IPS-NIHi7 (cell line): ENCODE results near the gene SLC10A3.

Experiments used
- DNase-seq: peaks from one replicate; pipeline ENCODE4 v3.0.0; 2012; ENCODE audit warnings: mixed read lengths; ENCODE audit errors: extremely low spot score

The SLC10A3 gene

DNA sequence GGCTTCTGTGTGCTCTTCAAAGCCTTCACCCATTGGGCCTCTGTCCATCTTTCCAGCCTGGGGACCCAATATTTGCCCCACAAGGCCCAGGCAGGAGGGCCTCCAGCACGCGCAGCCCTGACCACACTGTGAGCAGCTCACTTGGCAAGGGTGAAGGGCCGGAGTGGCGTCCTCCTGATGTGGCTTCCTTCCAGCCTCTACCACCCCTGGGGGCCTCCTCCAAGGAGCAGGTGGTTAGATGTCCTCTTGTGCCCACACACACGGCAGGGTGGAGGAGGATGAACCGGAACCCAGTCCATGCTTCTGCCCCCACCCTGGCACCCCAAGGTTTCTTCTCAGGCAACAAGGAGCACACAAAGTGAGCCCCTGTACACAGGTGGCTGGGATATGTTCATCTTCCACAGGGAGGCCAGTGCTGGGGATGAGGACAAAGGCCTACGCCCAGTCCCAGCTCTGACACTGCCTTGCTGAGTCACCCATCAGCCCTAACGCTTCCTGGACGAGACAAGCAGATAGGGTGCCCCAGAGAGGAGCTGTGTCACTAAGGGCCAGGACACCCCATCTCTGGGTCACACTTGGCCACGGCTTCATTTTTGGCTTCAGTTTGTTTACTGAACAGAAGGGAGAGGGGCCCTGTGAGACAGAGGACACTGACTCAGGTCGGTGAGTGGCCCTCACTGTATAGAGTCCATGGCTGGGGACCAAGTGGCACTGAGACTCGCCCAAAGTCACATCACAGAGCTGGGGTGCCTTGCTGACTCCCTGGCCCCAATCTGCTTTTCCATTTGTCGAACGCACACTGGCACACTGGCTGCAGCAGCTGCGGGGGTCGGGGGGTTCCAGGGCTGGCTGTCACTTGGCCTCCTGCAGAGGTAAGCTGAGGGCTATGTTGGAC lies 5.9 kb downstream of the SLC10A3 start:
- no peak for DNase-seq

DNA sequence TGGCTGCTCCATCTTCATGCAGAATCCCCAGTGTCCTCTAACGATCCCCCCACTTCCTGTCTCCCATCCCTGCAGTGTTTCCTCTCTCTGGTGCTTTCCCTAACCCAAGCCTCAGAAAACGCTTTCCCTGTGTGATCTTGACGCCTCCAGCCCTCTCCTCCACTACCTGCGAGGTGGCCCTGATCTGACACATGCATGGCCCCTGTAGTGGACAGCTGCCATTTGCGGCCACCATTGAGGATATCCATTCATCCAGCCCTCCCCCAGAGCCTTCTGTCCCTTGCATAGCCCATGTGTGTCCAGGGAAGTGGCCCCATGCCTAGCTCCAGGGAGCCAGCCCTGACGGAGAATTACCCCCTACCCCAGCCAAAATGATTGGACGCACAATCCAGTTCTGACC lies 7.1 kb downstream of the SLC10A3 start:
- DNase-seq = no peak

DNA sequence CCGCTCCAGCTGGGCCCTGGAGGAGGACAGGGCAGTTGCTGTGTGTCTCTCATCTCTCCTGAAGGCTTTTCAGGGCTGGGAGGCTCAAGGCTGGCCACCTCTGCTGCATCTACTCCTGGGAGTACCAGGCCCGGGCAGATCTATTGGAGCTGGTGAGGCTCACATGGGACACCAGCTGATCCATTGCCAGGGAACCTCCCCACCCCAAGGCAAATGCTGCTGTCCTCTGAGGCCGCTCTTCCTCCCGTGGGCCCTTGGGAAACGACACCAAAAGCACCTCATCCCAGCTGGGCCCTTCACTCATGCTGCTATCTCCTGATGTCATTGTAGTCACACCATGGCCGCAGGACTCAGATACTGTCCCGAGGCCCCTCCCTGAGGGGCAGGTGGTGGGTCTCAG lies 7.6 kb downstream of the SLC10A3 start:
- DNase-seq = no peak

DNA sequence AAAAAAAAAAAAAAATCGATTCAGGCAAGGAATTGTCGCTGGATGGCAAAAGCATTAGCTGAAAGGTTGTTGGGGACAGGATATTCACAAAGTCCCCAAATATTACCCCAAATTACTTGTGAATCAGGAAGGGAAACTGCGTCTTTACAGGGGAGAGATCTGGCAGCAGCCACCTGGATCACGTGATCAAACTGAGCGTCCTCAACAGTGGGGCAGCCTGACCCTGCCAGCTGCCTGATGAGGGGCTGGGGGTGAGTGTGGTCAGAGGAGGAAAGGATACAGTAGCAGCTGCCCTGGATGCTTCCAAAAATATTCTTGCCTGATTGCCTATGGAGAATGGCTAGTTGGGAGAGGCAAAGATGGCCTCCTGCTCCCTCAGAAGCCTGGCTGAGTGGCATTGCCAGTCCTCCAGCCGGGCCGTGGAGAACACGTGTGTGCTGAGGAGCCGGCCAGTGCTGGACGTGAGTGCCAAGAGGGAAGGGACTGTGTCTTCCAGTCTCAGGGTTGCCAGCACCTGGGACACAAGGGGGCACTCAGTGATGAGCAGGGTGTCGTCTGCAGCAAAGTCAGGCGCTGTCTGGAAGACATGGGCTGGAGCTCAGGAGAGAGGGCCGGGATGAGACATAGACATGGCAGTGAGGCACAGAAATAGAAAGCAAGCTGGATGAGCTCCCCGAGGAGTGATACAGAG lies 8.4 kb downstream of the SLC10A3 start:
- no peak for DNase-seq

DNA sequence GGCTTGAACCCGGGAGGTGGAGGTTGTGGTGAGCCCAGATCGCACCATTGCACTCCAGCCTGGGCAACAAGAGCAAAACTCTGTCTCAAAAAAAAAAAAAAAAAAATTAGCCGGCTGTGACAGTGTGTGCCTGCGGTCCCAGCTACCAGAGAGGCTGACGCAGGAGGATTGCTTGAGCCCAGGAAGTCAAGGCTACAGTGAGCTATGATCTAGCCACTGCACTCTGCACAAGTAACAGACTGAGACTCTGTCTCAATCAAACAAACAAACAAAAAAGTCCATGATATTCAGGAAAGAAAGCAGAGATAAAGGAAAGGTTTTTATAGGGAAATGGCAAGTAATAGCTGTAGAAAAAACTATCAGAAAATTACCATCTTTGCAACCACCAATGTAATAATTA lies 9.2 kb downstream of the SLC10A3 start:
- no peak for DNase-seq

DNA sequence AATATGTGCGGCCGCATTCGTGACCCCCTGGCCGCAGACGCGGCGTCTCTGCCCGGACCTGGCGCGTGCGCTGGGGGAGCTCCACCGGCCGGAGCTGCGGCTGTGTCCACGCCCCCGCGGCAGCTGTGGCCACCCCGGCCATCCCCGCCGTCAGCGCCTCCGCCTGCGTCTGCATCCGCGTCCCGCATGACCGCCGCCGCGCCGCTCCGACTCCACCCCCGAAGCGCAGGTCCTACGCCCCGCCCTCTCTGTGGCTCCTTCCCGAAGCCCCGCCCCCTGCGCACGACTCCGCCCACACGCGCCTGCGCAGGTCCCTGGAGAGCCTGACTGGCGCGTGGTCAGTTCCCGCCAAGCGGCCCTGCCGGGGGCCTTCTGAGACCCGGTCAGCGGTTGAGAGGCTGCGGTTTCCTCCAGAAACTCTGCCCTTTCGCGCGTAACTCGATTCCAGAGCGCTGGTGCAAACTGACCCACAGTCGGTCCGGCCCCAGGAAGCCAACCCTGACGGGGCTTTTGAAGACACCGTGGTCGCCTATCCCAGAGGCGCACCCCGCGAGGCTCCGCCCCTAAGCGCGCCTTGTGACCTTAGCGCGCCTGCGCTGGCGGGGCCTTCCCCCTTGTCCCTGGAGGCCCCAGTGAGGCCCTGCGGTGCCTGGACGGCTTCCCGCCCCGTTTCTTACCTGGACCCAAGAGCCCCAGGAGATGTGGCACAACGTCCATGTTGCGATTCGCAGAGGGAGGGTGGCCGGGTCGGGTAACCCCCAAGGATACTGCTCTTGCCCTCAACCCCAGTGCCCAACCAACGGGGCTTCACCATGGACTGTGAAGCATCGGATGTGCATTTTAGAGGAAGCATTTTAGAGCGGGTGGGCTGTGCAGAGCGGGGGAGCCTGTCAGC lies 11.5 kb downstream of the SLC10A3 start, which contains the start of gene LAGE3:
LAGE3 (minus strand) TSS at position 554 of the 895 bp plus-strand sequence; CDS start at position 188, 366 bp downstream.
- DNase-seq = peak; percentile 83

DNA sequence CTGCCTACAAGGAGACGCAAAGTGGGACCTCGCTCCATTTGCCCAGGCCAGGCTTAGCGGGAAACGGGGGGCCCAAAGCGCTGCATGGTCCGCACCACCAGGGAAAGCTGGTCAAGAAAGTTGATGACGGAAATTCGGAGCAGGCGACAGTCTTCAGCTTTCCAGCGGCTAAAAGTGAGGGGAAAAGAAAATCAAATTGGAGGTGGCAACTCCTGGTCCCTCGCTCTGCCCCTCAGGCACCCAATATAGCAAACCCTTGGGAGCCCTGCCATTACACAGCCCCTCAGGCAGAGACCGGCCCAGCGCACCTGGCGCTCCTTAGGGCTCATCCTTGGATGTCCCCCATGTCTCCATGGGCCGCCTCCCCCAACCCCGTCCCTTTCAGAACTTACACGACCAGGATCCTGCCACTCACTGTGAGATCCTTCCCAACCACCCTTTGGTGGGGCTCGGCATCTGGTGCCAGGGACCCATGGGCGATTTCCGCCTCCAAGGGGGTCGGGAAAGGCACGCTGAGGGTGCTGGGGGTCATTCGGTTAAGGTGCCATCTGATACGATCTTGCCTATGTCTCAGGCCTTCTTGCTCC lies 12.4 kb downstream of the SLC10A3 start:
- no peak for DNase-seq

DNA sequence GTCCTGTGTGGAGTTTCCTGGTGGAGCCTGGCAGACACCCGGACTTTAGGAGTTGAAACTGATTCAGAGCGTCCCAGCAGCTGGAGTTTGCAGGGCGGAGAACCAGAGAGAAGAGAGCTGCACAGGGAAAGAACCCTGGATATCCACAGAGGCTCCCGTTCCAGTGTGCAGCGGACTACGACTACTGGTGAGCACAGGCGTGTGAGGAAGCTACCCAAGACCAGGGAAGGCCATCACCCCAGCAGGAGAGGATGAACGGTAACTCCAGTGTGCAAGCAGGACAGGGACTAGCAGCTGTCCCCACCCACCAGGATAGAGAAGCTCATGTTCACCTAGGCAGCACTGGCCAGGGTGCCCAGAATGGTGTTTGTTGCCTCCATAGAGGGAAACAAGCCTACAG lies 13.6 kb downstream of the SLC10A3 start:
- DNase-seq = no peak

DNA sequence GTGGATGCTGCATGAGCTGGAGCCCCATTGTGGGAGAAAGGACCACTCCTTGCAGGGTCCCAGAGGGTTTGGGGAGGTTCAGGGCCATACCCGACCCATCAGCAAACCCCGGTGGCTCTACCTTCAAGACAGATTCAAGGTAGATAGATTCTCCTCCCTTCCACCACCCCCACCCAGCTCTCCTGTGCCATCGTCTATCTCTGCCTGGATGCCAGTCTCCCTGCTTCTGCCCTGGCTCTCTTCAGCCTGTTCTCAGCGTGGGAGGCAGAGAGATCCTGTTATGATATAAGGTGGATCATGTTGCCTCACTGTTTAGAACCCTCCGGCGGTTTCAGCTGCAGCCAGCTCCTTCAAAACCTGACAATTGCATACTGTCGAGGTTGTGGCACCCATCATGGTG lies 16.7 kb downstream of the SLC10A3 start:
- no peak for DNase-seq

DNA sequence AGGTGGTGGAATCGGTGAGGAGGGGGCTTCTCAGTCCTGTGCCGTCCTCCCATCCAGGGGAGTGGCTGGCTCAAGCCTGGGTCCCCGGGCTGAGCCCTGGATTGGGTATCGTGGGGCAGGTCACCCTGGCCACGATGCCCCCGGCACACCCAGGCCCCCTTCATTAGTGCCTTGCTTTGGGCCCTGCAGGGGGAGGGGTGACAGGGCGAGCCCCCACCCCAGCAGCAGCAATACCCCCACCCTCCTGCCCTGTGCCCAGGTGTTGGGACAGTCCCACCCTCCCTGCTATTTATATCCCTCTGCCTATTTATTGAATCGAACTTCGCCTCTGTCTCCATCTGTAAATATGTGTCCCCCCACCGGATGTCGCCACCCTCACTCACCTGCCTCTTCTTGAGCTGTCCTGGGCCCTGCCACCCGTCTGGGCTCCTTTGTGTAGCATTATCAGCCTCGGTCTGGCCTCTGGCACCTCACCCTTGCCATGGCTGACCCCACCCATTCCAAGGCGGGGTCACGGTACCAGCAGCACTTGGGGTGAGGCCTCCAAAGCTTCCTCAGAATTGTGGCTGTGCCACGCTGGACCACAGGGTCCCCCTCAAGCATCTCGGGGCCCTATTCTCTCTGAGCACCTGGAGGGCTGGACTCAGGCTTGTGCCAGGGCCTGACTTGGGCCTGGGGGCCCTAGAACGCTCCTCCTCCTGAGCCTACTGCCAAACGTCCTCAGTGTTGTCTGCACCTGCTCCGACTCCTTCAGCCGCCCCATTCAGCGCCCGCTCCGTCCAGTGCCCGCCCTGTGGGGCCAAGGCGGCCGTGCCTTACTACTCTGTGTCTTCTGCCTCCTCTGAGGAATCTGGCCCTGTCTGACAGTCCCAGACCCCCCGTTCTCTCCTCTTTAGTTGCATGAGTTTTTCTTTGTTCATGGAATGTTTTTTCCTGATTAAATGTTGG lies 17.5 kb downstream of the SLC10A3 start:
- no peak for DNase-seq

DNA sequence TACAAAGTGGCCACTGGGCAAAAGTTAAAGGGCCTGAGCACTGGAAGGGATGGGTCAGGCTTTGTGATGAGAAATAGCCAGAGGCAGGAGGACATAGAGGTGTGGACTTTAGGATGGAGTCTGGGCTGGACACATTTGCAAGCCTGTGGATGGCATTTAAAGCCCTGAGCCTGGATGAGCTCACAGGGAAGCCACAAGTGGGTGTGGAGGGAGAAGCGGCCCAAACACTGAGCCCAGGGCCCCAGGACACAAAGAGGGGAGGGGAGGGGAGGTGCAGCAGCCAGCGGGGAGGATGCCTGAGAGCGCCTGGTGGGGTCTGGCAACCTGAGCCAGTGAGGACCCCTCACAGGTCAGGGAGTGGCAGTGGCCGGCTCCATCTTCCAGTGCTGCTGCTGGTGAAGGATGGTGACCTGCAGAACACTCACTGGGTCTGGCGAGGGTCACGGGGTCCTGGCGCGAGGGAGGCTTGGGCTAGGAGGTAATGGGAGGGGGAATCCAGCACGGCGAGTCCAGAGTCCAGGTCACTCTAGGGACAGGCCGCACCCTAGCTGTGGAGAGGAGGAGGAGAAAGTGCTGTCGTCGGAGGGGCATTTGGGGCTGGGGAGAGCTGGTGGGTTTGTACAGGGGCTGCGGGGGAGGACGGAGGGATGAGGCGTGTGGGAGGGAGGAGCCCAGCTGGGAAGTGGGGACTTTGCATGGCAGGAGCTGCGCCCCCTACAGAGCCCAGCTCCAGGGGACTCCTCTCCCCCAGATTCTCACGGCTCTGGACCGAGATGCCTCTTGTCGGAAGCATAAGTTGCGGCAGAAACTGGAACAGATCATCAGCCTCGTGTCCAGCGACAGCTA lies 18.4 kb downstream of the SLC10A3 start:
- DNase-seq = no peak

DNA sequence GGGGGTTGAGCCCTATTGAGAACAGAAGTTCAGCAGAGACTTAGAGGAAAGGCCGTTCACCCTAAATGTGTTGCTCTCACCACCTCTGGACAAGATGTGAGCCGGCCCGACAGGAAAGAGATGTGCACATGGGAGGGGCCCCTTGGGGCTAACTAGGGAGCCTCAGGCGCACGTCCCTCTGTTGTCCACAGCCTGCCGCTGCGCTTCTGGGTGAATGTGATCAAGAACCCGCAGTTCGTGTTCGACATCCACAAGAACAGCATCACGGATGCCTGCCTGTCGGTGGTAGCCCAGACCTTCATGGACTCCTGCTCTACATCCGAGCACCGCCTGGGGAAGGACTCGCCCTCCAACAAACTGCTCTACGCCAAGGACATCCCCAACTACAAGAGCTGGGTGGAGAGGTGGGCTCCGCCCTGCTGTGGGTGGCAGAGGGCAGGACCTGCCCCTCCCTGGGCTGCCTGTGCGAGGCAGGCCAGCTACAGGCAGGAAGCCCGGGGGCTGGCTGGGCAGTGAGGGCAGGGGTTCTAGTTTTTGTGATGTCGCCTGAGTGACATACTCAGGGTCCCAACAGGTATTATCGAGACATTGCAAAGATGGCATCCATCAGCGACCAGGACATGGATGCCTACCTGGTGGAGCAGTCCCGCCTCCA lies 19.4 kb downstream of the SLC10A3 start:
- no peak for DNase-seq

DNA sequence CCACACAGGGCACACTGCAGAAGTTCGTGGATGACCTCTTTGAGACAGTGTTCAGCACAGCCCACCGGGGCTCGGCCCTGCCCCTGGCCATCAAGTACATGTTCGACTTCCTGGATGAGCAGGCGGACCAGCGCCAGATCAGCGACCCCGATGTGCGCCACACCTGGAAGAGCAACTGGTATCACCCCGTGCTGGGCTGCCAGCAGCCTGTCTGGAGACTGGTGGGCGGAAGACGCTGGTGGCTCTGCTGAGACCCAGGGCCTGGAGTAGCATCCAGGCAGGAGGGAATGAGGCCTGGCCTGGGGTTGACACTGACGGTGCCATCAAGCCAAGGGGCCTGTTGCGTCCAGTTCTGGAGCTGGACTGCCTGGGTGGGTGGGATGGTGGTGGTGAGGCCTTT lies 20.0 kb downstream of the SLC10A3 start:
- no peak for DNase-seq

DNA sequence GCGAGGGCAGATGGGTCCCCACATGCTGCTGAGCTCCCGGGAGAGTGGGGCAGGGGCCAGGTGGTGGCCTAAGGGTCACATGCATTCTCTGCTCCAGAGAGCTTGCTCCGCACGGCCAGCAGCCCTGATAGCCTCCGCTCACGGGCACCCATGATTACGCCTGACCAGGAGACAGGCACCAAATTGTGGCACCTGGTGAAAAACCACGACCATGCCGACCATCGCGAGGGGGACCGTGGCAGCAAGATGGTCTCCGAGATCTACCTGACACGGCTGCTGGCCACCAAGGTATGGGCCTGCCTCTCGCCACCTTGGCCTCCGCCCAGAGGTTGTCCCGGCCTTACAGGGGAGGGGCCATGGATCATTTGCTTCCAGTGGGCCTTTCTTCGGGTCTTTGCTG lies 20.5 kb downstream of the SLC10A3 start:
- no peak for DNase-seq

DNA sequence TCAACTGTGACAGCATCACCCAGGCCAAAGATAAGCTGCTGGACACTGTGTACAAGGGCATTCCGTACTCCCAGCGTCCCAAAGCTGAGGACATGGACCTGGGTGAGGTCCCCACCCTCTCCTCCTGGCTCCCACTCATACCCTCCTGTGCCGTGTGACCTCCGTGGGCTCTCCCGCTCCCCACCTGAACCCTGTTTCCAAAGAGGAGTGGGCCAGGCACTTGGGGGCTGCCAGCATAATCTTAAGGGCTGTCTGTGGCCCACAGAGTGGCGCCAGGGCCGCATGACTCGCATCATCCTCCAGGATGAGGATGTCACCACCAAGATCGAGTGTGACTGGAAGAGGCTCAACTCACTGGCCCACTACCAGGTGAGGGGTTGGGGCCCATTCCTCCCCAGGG lies 21.3 kb downstream of the SLC10A3 start:
- DNase-seq = no peak

DNA sequence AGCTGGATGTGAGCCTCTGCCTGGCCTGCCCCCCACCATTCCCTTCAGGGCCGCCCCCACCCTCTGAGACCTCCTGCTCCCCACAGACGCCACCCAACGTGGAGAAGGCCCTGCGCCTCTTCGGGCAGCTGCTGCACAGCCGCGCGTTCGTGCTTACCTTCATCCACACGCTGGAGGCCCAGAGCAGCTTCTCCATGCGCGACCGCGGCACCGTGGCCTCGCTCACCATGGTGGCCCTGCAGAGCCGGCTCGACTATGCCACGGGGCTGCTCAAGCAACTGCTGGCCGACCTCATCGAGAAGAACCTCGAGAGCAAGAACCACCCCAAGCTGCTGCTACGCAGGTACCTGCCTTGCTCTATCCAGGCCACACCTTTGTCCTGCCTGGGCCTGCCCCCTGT lies 22.2 kb downstream of the SLC10A3 start:
- no peak for DNase-seq

DNA sequence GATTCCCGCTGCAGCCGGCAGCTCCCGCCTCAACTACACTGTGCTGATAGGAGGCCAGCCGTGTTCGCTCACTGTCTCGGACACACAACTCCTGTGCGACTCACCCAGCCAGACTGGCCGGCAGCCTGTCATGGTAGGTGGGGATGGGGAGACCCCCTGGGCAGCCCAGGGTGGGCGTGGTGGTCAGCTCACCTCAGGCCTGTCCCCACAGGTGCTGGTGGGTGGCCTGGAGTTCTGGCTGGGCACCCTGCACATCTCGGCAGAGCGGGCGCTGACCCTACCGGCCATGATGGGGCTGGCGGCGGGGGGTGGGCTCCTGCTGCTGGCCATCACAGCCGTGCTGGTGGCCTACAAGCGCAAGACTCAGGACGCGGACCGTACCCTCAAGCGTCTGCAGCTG lies 22.9 kb downstream of the SLC10A3 start:
- no peak for DNase-seq

DNA sequence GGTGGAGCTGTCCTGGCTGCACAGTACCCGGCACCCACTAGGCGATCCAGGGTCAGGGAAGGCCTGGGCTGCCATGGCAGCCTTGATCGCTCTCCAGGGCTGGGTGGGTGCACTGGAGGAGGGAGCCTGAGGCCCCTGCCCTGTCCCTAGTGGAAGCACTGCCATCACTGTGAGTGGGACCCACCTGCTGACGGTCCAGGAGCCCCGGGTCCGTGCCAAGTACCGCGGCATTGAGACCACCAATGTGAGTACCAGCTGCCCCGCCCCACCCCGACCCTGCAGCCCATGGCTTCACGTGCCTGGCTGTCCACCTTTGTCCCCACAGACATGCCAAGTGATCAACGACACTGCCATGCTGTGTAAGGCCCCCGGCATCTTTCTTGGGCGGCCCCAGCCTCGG lies 23.5 kb downstream of the SLC10A3 start:
- DNase-seq = no peak

DNA sequence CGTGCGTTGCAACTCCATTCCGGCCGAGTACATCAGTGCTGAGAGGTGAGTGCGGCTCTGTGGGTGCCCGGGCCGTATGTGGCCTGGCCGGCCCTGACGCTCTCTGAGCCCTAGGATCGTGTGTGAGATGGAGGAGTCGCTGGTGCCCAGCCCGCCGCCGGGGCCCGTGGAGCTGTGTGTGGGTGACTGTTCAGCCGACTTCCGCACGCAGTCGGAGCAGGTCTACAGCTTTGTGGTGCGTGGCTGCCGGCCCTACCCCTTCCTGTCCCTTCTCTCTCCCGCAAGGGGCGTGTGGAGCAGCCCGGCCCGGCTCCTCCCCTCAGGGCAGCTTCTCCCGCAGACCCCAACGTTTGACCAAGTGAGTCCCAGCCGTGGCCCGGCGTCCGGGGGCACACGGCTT lies 24.4 kb downstream of the SLC10A3 start:
- DNase-seq = no peak
